HEK293T (cell line): ENCODE measurements around the gene BLACAT1.

Experiments
- CTCF ChIA-PET: fragments of 350-600 bp; formaldehyde crosslinking; extraction: SDS; loops from one replicate; lab custom pipeline; 2021; ENCODE audit warnings: antibody characterized with exemption, inconsistent platforms; lab: Yijun Ruan, JAX
- POLR2A ChIA-PET: fragments of 350-600 bp; formaldehyde crosslinking; extraction: SDS; loops from one replicate; lab custom pipeline; 2020; ENCODE audit warnings: antibody characterized with exemption, inconsistent platforms; lab: Yijun Ruan, JAX
- DNase-seq: peaks from one replicate; pipeline ENCODE4 v3.0.0; 2012; ENCODE audit warnings: mixed read lengths; ENCODE audit errors: extremely low spot score
- ARNT ChIP-seq: fragments of 450-650 bp; IDR thresholded peaks from 2 replicates; pipeline ENCODE4 v1.6.1; 2017; ENCODE audit warnings: mild to moderate bottlenecking
- BHLHE40 ChIP-seq: fragments of 450-650 bp; IDR thresholded peaks from 2 replicates; pipeline ENCODE4 v1.6.1; 2016; ENCODE audit warnings: mild to moderate bottlenecking, moderate library complexity, borderline replicate concordance
- CTBP1 ChIP-seq: fragments of 450-650 bp; IDR thresholded peaks from 2 replicates; pipeline ENCODE4 v1.6.1; 2016; ENCODE audit warnings: borderline replicate concordance
- ELF4 ChIP-seq: fragments of 450-650 bp; IDR thresholded peaks from 2 replicates; pipeline ENCODE4 v1.6.1; 2017; ENCODE audit warnings: antibody characterized with exemption
- FOXA1 ChIP-seq: fragments of 450-650 bp; IDR thresholded peaks from 2 replicates; pipeline ENCODE4 v1.6.1; 2016; ENCODE audit warnings: mild to moderate bottlenecking
- FOXK2 ChIP-seq: fragments of 450-650 bp; IDR thresholded peaks from 2 replicates; pipeline ENCODE4 v1.6.1; 2016; ENCODE audit warnings: mild to moderate bottlenecking
- FOXM1 ChIP-seq: fragments of 450-650 bp; IDR thresholded peaks from 2 replicates; pipeline ENCODE4 v1.6.1; 2017; ENCODE audit warnings: mild to moderate bottlenecking, borderline replicate concordance
- HDGF ChIP-seq: fragments of 450-650 bp; IDR thresholded peaks from 2 replicates; pipeline ENCODE4 v1.6.1; 2017; ENCODE audit warnings: antibody characterized with exemption, borderline replicate concordance
- L3MBTL2 ChIP-seq: fragments of 450-650 bp; conservative IDR thresholded peaks from 2 replicates; pipeline ENCODE4 v1.6.1; 2016; ENCODE audit warnings: mild to moderate bottlenecking
- LEF1 ChIP-seq: fragments of 450-650 bp; IDR thresholded peaks from 2 replicates; pipeline ENCODE4 v1.6.1; 2017; ENCODE audit warnings: mild to moderate bottlenecking, borderline replicate concordance
- NFRKB ChIP-seq: fragments of 450-650 bp; IDR thresholded peaks from 2 replicates; pipeline ENCODE4 v1.6.1; 2016; ENCODE audit warnings: mild to moderate bottlenecking, moderate library complexity
- PKNOX1 ChIP-seq: fragments of 450-650 bp; IDR thresholded peaks from 2 replicates; pipeline ENCODE4 v1.6.1; 2016
- SP1 ChIP-seq: fragments of 450-650 bp; IDR thresholded peaks from 2 replicates; pipeline ENCODE4 v1.6.1; 2017
- SUZ12 ChIP-seq: fragments of 450-650 bp; IDR thresholded peaks from 2 replicates; pipeline ENCODE4 v1.6.1; 2016; ENCODE audit warnings: mild to moderate bottlenecking
- TARDBP ChIP-seq: fragments of 450-650 bp; IDR thresholded peaks from 2 replicates; pipeline ENCODE4 v1.6.1; 2016
- ZNF384 ChIP-seq: fragments of 450-650 bp; IDR thresholded peaks from 2 replicates; pipeline ENCODE4 v1.6.1; 2016

BLACAT1 gene

GRCh38 chr1:205494115-205494514 lies 38.3 kb upstream of the BLACAT1 start:
- ChIA-PET CTCF (interaction anchor here (0.6 to 4.9 kb wide), 4 partner anchors 8 to 200 kb away, joined by 3 to 35 read pairs (median 8); no protein-coding TSS in a partner anchor), POLR2A (no interaction called here)
- no peak for DNase-seq
- TF ChIP-seq NFRKB (no peak), ELF4 (no peak), TARDBP (no peak), FOXM1 (no peak), ARNT (no peak), ZNF384 (no peak), L3MBTL2 (no peak), PKNOX1 (no peak), SP1 (no peak), FOXA1 (no peak), HDGF (no peak), CTBP1 (no peak), BHLHE40 (no peak), FOXK2 (no peak), LEF1 (no peak)

GRCh38 chr1:205493241-205494085 lies 37.6 kb upstream of the BLACAT1 start:
- CTCF ChIA-PET, result interaction anchor here (0.5 to 4.9 kb wide), 6 partner anchors 8 to 199 kb away, joined by 3 to 35 read pairs (median 3); no protein-coding TSS in a partner anchor
- DNase-seq, result no peak
- no peak for TF ChIP-seq SP1
- no peak for TF ChIP-seq BHLHE40
- TF ChIP-seq FOXA1, result no peak
- TF ChIP-seq SUZ12, result no peak
- no peak for TF ChIP-seq FOXM1
- TF ChIP-seq PKNOX1, result no peak
- TF ChIP-seq HDGF, result no peak
- POLR2A ChIA-PET, result no interaction called here

GRCh38 chr1:205492774-205493173 lies 36.9 kb upstream of the BLACAT1 start:
- no peak for TF ChIP-seq HDGF
- no peak for TF ChIP-seq LEF1
- no peak for TF ChIP-seq FOXK2
- TF ChIP-seq NFRKB, result no peak
- TF ChIP-seq FOXM1, result no peak
- TF ChIP-seq ARNT, result no peak
- no peak for TF ChIP-seq L3MBTL2
- no peak for TF ChIP-seq CTBP1
- no peak for TF ChIP-seq PKNOX1
- no peak for TF ChIP-seq SP1
- no peak for TF ChIP-seq ZNF384
- no peak for TF ChIP-seq BHLHE40
- CTCF ChIA-PET, result interaction anchor here (0.5 to 4.9 kb wide), 4 partner anchors 7 to 105 kb away, joined by 3 to 35 read pairs (median 8); no protein-coding TSS in a partner anchor
- no peak for DNase-seq
- POLR2A ChIA-PET, result no interaction called here

- no peak for DNase-seq
- no peak for TF ChIP-seq ARNT
- no peak for TF ChIP-seq ZNF384
- no peak for TF ChIP-seq L3MBTL2
- no peak for TF ChIP-seq FOXA1
- no peak for TF ChIP-seq ELF4
- no peak for TF ChIP-seq PKNOX1
- TF ChIP-seq SP1, result no peak
- no peak for TF ChIP-seq FOXK2
- no peak for TF ChIP-seq FOXM1
- TF ChIP-seq LEF1, result no peak
- TF ChIP-seq NFRKB, result no peak
- TF ChIP-seq HDGF, result no peak
- no peak for TF ChIP-seq SUZ12
- no peak for TF ChIP-seq BHLHE40
- CTCF ChIA-PET, result interaction anchor here (4.9 kb wide), 1 partner anchor 32 kb away, joined by 35 read pairs; no protein-coding TSS in a partner anchor
- POLR2A ChIA-PET, result no interaction called here
Measured at GRCh38 chr1:205492201-205492667, 36.4 kb upstream of the BLACAT1 start.

- TF ChIP-seq ZNF384, result no peak
- TF ChIP-seq SUZ12, result no peak
- TF ChIP-seq LEF1, result no peak
- no peak for TF ChIP-seq TARDBP
- TF ChIP-seq PKNOX1, result no peak
- no peak for TF ChIP-seq ELF4
- TF ChIP-seq BHLHE40, result no peak
- no peak for TF ChIP-seq NFRKB
- TF ChIP-seq FOXA1, result no peak
- no peak for TF ChIP-seq SP1
- no peak for TF ChIP-seq ARNT
- no peak for TF ChIP-seq CTBP1
- TF ChIP-seq L3MBTL2, result no peak
- no peak for TF ChIP-seq HDGF
- TF ChIP-seq FOXM1, result no peak
- TF ChIP-seq FOXK2, result no peak
- DNase-seq, result no peak
- CTCF ChIA-PET, result interaction anchor here (0.9 to 4.9 kb wide), 2 partner anchors 32 to 138 kb away, joined by 3 to 35 read pairs; no protein-coding TSS in a partner anchor
- POLR2A ChIA-PET, result no interaction called here
Measured at GRCh38 chr1:205491794-205492193, 35.9 kb upstream of the BLACAT1 start.
